ENCODE measurements around the gene OSBPL6. TPM values are rescaled to one million over a fixed set of nuclear protein-coding genes. Genes with fewer than 3 reads are reported as not detected.

Gene OSBPL6
- total and polyA plus RNA-seq, 10 donors = 0.13 to 2.2 (median 1.4) TPM

DNA sequence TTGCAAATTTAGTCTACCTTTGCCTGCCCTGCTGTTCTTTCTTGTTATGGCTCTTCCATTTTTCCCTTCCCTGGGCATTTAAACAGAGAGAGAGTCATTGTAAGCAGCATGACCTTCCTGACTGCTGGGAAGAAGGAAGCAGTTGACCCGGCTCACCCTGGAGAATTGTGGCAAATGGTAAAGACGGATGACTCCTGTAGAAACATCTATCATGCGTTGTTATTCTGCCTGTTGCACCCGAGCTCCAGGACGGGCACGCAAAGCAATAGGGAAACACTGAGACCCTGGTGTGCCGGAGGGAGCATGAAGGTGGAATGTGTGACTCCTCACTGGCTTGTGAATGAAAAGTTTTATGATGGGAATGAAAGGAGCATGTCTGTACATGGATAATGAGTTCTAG, 113.3 kb downstream of the OSBPL6 start:
- H3K27ac ChIP-seq = no peak overlapping the region
- TF ChIP-seq, protein P1, sequence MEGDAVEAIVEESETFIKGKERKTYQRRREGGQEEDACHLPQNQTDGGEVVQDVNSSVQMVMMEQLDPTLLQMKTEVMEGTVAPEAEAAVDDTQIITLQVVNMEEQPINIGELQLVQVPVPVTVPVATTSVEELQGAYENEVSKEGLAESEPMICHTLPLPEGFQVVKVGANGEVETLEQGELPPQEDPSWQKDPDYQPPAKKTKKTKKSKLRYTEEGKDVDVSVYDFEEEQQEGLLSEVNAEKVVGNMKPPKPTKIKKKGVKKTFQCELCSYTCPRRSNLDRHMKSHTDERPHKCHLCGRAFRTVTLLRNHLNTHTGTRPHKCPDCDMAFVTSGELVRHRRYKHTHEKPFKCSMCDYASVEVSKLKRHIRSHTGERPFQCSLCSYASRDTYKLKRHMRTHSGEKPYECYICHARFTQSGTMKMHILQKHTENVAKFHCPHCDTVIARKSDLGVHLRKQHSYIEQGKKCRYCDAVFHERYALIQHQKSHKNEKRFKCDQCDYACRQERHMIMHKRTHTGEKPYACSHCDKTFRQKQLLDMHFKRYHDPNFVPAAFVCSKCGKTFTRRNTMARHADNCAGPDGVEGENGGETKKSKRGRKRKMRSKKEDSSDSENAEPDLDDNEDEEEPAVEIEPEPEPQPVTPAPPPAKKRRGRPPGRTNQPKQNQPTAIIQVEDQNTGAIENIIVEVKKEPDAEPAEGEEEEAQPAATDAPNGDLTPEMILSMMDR (IDR thresholded peaks at IDR 0.05 in 8 of 11, conservative IDR thresholded peaks at IDR 0.05 in 3 of 11) = no peak
- no peak for TF ChIP-seq POLR2A (IDR thresholded peaks at IDR 0.05)
- TF ChIP-seq POLR2AphosphoS5 (IDR thresholded peaks at IDR 0.05) = no peak
- H3K36me3 ChIP-seq = no peaks in the 10 kb centered on the region
- no peaks in the 10 kb centered on the region for H3K9me3 ChIP-seq
- no peak for DNase-seq
- H3K4me1 ChIP-seq = no peaks in the 10 kb centered on the region
- 63 to 77% (median 70%) methylated on average over 7 of the region's 7 CpGs for WGBS, 5 donors
- intact Hi-C loops (cut with DNase I; ENCODE audit: low total_unique reads) = no loop called here
- no peak overlapping the region for H3K4me3 ChIP-seq
- no peaks in the 10 kb centered on the region for H3K27me3 ChIP-seq (replicated peaks in 1 of 7)

DNA sequence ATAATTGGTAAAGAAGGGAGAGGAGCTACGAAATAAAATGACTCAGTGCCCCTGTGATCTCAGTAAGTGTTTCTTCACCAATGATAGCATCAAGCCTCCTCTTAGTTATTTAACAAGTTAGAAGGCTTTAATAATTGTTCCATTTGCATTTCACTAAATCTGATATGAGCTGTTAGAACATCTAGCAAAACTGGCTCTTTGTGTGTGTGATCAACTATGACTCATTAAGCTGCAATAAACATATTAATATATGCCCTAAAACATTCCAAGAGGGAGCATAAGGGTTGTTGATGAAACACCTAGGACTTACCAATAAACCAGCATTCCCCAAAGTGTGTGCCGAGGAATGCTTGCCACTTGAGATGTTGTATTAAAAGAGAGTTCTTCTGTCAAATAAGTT, 115.2 kb downstream of the OSBPL6 start:
- Histone ChIP-seq H3K27ac (no peak overlapping the region), H3K27me3 (replicated peaks in 1 of 7) (no peaks in the 10 kb centered on the region), H3K4me3 (no peak overlapping the region), H3K4me1 (no peaks in the 10 kb centered on the region), H3K36me3 (no peaks in the 10 kb centered on the region), H3K9me3 (no peaks in the 10 kb centered on the region)
- no peak for DNase-seq
- TF ChIP-seq, protein P1 (IDR thresholded peaks at IDR 0.05 in 8 of 11, conservative IDR thresholded peaks at IDR 0.05 in 3 of 11) = no peak
- no peak for TF ChIP-seq POLR2AphosphoS5 (IDR thresholded peaks at IDR 0.05)
- 73 to 85% (median 77%) methylated on average over 2 of the region's 2 CpGs for WGBS, 5 donors
- intact Hi-C loops (cut with DNase I; ENCODE audit: low total_unique reads) = no loop called here

DNA sequence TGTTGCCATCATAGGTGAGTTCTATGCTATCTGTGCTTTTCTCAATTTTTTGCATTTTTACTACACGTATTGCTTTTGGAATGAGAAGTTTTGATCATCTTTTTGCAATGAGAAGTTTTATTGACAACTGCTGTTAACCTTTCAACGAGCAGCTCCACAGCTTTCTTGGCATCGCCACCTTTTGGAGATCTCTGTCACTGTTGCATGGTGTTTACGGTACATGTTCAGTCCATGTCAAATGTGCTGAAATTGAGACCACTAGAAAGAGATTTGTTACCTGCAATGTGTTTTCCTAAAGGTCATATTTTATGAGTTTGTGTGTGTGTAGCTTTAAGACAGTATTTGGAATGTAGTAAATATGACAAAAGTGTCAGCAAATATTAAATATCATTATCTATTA, 120.8 kb downstream of the OSBPL6 start:
- Histone ChIP-seq H3K9me3 (no peaks in the 10 kb centered on the region), H3K4me3 (no peak overlapping the region), H3K27ac (no peak overlapping the region), H3K36me3 (no peaks in the 10 kb centered on the region), H3K27me3 (replicated peaks in 1 of 7) (no peaks in the 10 kb centered on the region), H3K4me1 (no peaks in the 10 kb centered on the region)
- DNase-seq = no peak
- TF ChIP-seq POLR2AphosphoS5 (IDR thresholded peaks at IDR 0.05) (no peak), POLR2A (IDR thresholded peaks at IDR 0.05) (no peak)
- TF ChIP-seq, protein P1 (IDR thresholded peaks at IDR 0.05 in 8 of 11, conservative IDR thresholded peaks at IDR 0.05 in 3 of 11) = no peak
- WGBS, 5 donors = 72 to 93% (median 88%) methylated on average over 4 of the region's 4 CpGs
- intact Hi-C loops (cut with DNase I; ENCODE audit: low total_unique reads) = no loop called here

DNA sequence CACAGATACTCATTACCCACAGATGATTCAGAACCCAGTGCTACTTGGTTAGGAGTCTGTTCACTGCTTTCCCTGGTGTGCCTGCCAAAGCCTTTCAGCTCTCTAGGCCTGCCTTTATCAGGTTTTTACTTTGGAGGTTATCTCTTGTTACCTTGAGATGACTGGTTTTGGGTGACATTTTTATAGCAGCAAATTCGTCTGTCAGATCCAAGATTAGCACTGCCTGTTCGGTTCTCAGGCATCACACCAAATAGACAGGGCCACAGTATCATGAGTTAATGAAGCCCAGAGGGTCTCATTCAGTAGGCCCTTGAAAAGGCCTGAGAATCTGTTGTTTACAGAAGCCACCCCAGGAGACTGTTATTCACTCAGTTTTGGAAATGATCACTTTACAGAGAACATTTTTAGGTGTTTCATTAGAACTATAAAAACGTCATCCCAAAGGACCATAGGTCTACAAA, 121.2 kb downstream of the OSBPL6 start:
- no peaks in the 10 kb centered on the region for H3K4me1 ChIP-seq
- H3K9me3 ChIP-seq = no peaks in the 10 kb centered on the region
- WGBS, 5 donors = 51 to 76% (median 64%) methylated on average over 3 of the region's 3 CpGs
- intact Hi-C loops (cut with DNase I; ENCODE audit: low total_unique reads) = no loop called here
- TF ChIP-seq POLR2AphosphoS5 (IDR thresholded peaks at IDR 0.05) (no peak), POLR2A (IDR thresholded peaks at IDR 0.05) (no peak)
- TF ChIP-seq, protein P1 (IDR thresholded peaks at IDR 0.05 in 8 of 11, conservative IDR thresholded peaks at IDR 0.05 in 3 of 11) = no peak
- H3K27me3 ChIP-seq (replicated peaks in 1 of 7) = no peaks in the 10 kb centered on the region
- H3K27ac ChIP-seq = no peak overlapping the region
- no peak overlapping the region for H3K4me3 ChIP-seq
- no peak for DNase-seq
- H3K36me3 ChIP-seq = no peaks in the 10 kb centered on the region
